WTC11 (cell line): ENCODE measurements around the gene GMIP. TPM values are rescaled to one million over a fixed set of nuclear protein-coding genes. Genes with fewer than 3 reads are reported as not detected.

Experiments
- ATAC-seq: fragments of 200-7000 bp; cut with Tn5 transposase; 2 replicates; pipeline ENCODE4 v1.10.0; 2021; ENCODE audit warnings: mild to moderate bottlenecking, moderate library complexity
- CTCF ChIA-PET: fragments of 300-600 bp; sonication (Branson Sonifier 250); formaldehyde crosslinking; loops from one replicate; lab custom pipeline; 2021; ENCODE audit warnings: antibody characterized with exemption; lab: Charles Lee
- POLR2A ChIA-PET: fragments of 350-600 bp; sonication (Branson Sonifier 250); formaldehyde crosslinking; loops from one replicate; lab custom pipeline; 2021; ENCODE audit warnings: antibody characterized with exemption; lab: Charles Lee
- DNase-seq: peaks from one replicate; pipeline ENCODE4 v3.0.0; 2021; ENCODE audit warnings: low spot score
- H3K27ac Mint-ChIP-seq: 2 replicates; pipeline ENCODE4 v1.8.0; 2021; ENCODE audit warnings: mixed read lengths
- H3K27me3 Mint-ChIP-seq: 2 replicates; pipeline ENCODE4 v1.8.0; 2021; ENCODE audit warnings: low read depth, mild to moderate bottlenecking, moderate library complexity, mixed read lengths
- H3K36me3 Mint-ChIP-seq: 2 replicates; pipeline ENCODE4 v1.8.0; 2021; ENCODE audit warnings: mixed read lengths
- H3K4me1 Mint-ChIP-seq: 2 replicates; pipeline ENCODE4 v1.8.0; 2022; ENCODE audit warnings: mixed read lengths
- H3K4me3 Mint-ChIP-seq: 2 replicates; pipeline ENCODE4 v1.8.0; 2021; ENCODE audit warnings: mild to moderate bottlenecking, moderate library complexity, mixed read lengths
- H3K9me3 Mint-ChIP-seq: 2 replicates; pipeline ENCODE4 v1.8.0; 2021; ENCODE audit warnings: mixed read lengths
- ATF2 ChIP-seq: sonication (generic); formaldehyde crosslinking; IDR thresholded peaks from 2 replicates; pipeline ENCODE4 v1.8.1; 2022; ENCODE audit warnings: low read depth, missing genetic modification reagents, borderline replicate concordance
- CBFB ChIP-seq: sonication (generic); formaldehyde crosslinking; IDR thresholded peaks from 2 replicates; pipeline ENCODE4 v1.8.1; 2022; ENCODE audit warnings: mild to moderate bottlenecking, low read depth, missing genetic modification reagents
- CREB1 ChIP-seq: sonication (generic); formaldehyde crosslinking; IDR thresholded peaks from 2 replicates; pipeline ENCODE4 v1.8.0; 2023; ENCODE audit warnings: mild to moderate bottlenecking, missing genetic modification reagents
- E2F4 ChIP-seq: sonication (generic); formaldehyde crosslinking; IDR thresholded peaks from 2 replicates; pipeline ENCODE4 v1.8.1; 2022; ENCODE audit warnings: low read depth, mild to moderate bottlenecking, moderate library complexity, missing genetic modification reagents, borderline replicate concordance
- GABPB1 ChIP-seq: sonication (generic); formaldehyde crosslinking; IDR thresholded peaks from 2 replicates; pipeline ENCODE4 v1.8.1; 2023; ENCODE audit warnings: mild to moderate bottlenecking, missing genetic modification reagents
- GRHL2 ChIP-seq: fragments of 250-450 bp; sonication (Bioruptor Pico); IDR thresholded peaks from 2 replicates; pipeline ENCODE4 v1.8.0; 2022; ENCODE audit warnings: mild to moderate bottlenecking, moderate library complexity; ENCODE audit not compliant: insufficient replicate concordance, severe bottlenecking
- GTF2I ChIP-seq: fragments of 250-450 bp; sonication (Bioruptor Pico); conservative IDR thresholded peaks from 2 replicates; pipeline ENCODE4 v1.4.0; 2021; ENCODE audit warnings: mild to moderate bottlenecking
- HMGXB4 ChIP-seq: sonication (generic); formaldehyde crosslinking; IDR thresholded peaks from 2 replicates; pipeline ENCODE4 v1.8.1; 2023; ENCODE audit warnings: mild to moderate bottlenecking, moderate library complexity, missing genetic modification reagents
- NFE2L1 ChIP-seq: sonication (generic); formaldehyde crosslinking; IDR thresholded peaks from 2 replicates; pipeline ENCODE4 v1.8.1; 2023; ENCODE audit warnings: missing genetic modification reagents
- NR3C1 ChIP-seq: sonication (generic); formaldehyde crosslinking; conservative IDR thresholded peaks from 2 replicates; pipeline ENCODE4 v1.8.1; 2023; ENCODE audit warnings: low read depth, mild to moderate bottlenecking, missing genetic modification reagents
- PREB ChIP-seq: sonication (generic); formaldehyde crosslinking; IDR thresholded peaks from 2 replicates; pipeline ENCODE4 v1.8.1; 2022; ENCODE audit warnings: mild to moderate bottlenecking, missing genetic modification reagents, moderate library complexity, borderline replicate concordance
- SMAD4 ChIP-seq: sonication (generic); formaldehyde crosslinking; IDR thresholded peaks from 2 replicates; pipeline ENCODE4 v1.8.0; 2022; ENCODE audit warnings: mild to moderate bottlenecking, missing genetic modification reagents
- TCF7 ChIP-seq: sonication (generic); formaldehyde crosslinking; IDR thresholded peaks from 2 replicates; pipeline ENCODE4 v1.8.0; 2022; ENCODE audit warnings: mild to moderate bottlenecking, low read depth, missing genetic modification reagents, moderate library complexity
- TP53 ChIP-seq: sonication (generic); formaldehyde crosslinking; IDR thresholded peaks from 2 replicates; pipeline ENCODE4 v1.8.1; 2023; ENCODE audit warnings: mild to moderate bottlenecking, missing genetic modification reagents
- USF2 ChIP-seq: sonication (generic); formaldehyde crosslinking; IDR thresholded peaks from 2 replicates; pipeline ENCODE4 v1.8.1; 2023; ENCODE audit warnings: mild to moderate bottlenecking, missing genetic modification reagents, moderate library complexity
- ZMAT4 ChIP-seq: fragments of 250-450 bp; sonication (Bioruptor Pico); IDR thresholded peaks from 2 replicates; pipeline ENCODE4 v1.9.0; 2021; ENCODE audit warnings: mild to moderate bottlenecking
- ZNF263 ChIP-seq: sonication (generic); formaldehyde crosslinking; IDR thresholded peaks from 2 replicates; pipeline ENCODE4 v1.8.1; 2022; ENCODE audit warnings: low read depth, mild to moderate bottlenecking, moderate library complexity, missing genetic modification reagents
- ZNF317 ChIP-seq: sonication (generic); formaldehyde crosslinking; IDR thresholded peaks from 2 replicates; pipeline ENCODE4 v1.8.1; 2023; ENCODE audit warnings: low read depth, mild to moderate bottlenecking, moderate library complexity, missing genetic modification reagents, borderline replicate concordance
- ZNF416 ChIP-seq: fragments of 250-450 bp; sonication (Bioruptor Pico); IDR thresholded peaks from 2 replicates; pipeline ENCODE4 v1.9.0; 2021; ENCODE audit warnings: mild to moderate bottlenecking, inconsistent platforms
- ZNF532 ChIP-seq: fragments of 250-450 bp; sonication (Bioruptor Pico); IDR thresholded peaks from 2 replicates; pipeline ENCODE4 v1.9.0; 2021; ENCODE audit warnings: mild to moderate bottlenecking, borderline replicate concordance
- ZNF671 ChIP-seq: fragments of 250-450 bp; sonication (Bioruptor Pico); IDR thresholded peaks from 2 replicates; pipeline ENCODE4 v1.8.0; 2021; ENCODE audit warnings: mild to moderate bottlenecking
- total RNA-seq: library from RNA; stranded (reverse); gene quantifications from 3 replicates; pipeline ENCODE4 v1.2.3, GENCODE V29; 2021

GMIP gene
- total RNA-seq, 1 experiment from 2014 or later = 23.0 TPM

- Mint-ChIP-seq H3K4me3 (no peak overlapping the region), H3K27ac (no peak overlapping the region)
- POLR2A ChIA-PET = no interaction called here
These were observed 6.1 kb upstream of the GMIP start for GRCh38 chr19:19649580-19649995.

GRCh38 chr19:19649155-19649554 is 5.7 kb upstream of the GMIP start:
- no peak overlapping the region for H3K27ac Mint-ChIP-seq
- CTCF ChIA-PET = no interaction called here
- no peak for DNase-seq
- H3K4me1 Mint-ChIP-seq = no peaks in the 10 kb centered on the region
- H3K9me3 Mint-ChIP-seq = no peaks in the 10 kb centered on the region
- H3K36me3 Mint-ChIP-seq = peaks cover 50% of the 10 kb centered on the region
- POLR2A ChIA-PET = no interaction called here
- no peaks in the 10 kb centered on the region for H3K27me3 Mint-ChIP-seq
- no peak for TF ChIP-seq NFE2L1
- no peak for TF ChIP-seq CBFB (CRISPR knock-in tag)
- no peak for TF ChIP-seq CREB1 (CRISPR knock-in tag)
- TF ChIP-seq ZMAT4 (CRISPR knock-in tag) = no peak
- TF ChIP-seq GABPB1 (CRISPR knock-in tag) = no peak
- no peak for TF ChIP-seq GRHL2 (CRISPR knock-in tag)
- TF ChIP-seq TP53 (CRISPR knock-in tag) = no peak
- TF ChIP-seq ZNF532 (CRISPR knock-in tag) = no peak
- TF ChIP-seq E2F4 (CRISPR knock-in tag) = no peak
- no peak for TF ChIP-seq ZNF671 (CRISPR knock-in tag)
- no peak for TF ChIP-seq TCF7 (CRISPR knock-in tag)
- no peak for TF ChIP-seq HMGXB4 (CRISPR knock-in tag)
- no peak for TF ChIP-seq NR3C1 (CRISPR knock-in tag)
- TF ChIP-seq SMAD4 (CRISPR knock-in tag) = no peak
- TF ChIP-seq PREB = no peak
- TF ChIP-seq USF2 (CRISPR knock-in tag) = no peak
- no peak for TF ChIP-seq ATF2 (CRISPR knock-in tag)
- no peak for TF ChIP-seq ZNF416
- no peak for TF ChIP-seq ZNF263 (CRISPR knock-in tag)
- ATAC-seq = no peak
- no peak overlapping the region for H3K4me3 Mint-ChIP-seq

More at GRCh38 chr19:19649580-19649995, 6.1 kb upstream of the GMIP start:
- TF ChIP-seq ZNF317 (CRISPR knock-in tag) = no peak
- no peak for TF ChIP-seq HMGXB4 (CRISPR knock-in tag)
- no peak for TF ChIP-seq GTF2I (CRISPR knock-in tag)
- TF ChIP-seq, all 79 proteins: peak for 0
- Mint-ChIP-seq H3K4me1 (no peaks in the 10 kb centered on the region), H3K27me3 (no peaks in the 10 kb centered on the region), H3K9me3 (no peaks in the 10 kb centered on the region), H3K36me3 (peaks cover 48% of the 10 kb centered on the region)
- ATAC-seq (no peak), DNase-seq (no peak)
- CTCF ChIA-PET = no interaction called here
